Erythroblast (primary cell): ENCODE measurements around the gene PSME3IP1.

Experiments used
- GATA1 ChIP-seq: IDR thresholded peaks from 2 replicates; pipeline ENCODE4 v1.6.1; 2011; ENCODE audit warnings: low read depth, mild to moderate bottlenecking, control low read depth, low read length, moderate library complexity
- POLR2A ChIP-seq: IDR thresholded peaks from 2 replicates; pipeline ENCODE4 v1.6.1; 2011; ENCODE audit warnings: mild to moderate bottlenecking, low read length

GRCh38 chr16:57233944-57234706 is 48.3 kb upstream of the PSME3IP1 start:
- TF ChIP-seq POLR2A (no peak), GATA1 (no peak)
